Measurements from ENCODE around the gene ESR1. TPM values are rescaled to one million over a fixed set of nuclear protein-coding genes. Genes with fewer than 3 reads are reported as not detected.
A peak's percentile ranks its signal among the peaks of the same experiment; 100 is the strongest.
"Not testable (repeated sequence)": the region's sequence is repeated elsewhere in the genome, so short reads cannot be mapped to it uniquely, and the experiment has no call there.

ESR1 gene
- total RNA-seq, 6 donors from 2014 or later = 0.91 to 4.7 (median 2.8) TPM

GRCh38 chr6:151877458-151877857 lies 70.0 kb downstream of the ESR1 start:
- 76 to 89% methylated on average over 3 of the region's 3 CpGs for WGBS, 2 donors
- no peak for TF ChIP-seq EP300 (IDR thresholded peaks at IDR 0.05)
- TF ChIP-seq POLR2A (IDR thresholded peaks at IDR 0.05) = no peak
- TF ChIP-seq POLR2AphosphoS5 (IDR thresholded peaks at IDR 0.05) = no peak
- TF ChIP-seq, protein P1, sequence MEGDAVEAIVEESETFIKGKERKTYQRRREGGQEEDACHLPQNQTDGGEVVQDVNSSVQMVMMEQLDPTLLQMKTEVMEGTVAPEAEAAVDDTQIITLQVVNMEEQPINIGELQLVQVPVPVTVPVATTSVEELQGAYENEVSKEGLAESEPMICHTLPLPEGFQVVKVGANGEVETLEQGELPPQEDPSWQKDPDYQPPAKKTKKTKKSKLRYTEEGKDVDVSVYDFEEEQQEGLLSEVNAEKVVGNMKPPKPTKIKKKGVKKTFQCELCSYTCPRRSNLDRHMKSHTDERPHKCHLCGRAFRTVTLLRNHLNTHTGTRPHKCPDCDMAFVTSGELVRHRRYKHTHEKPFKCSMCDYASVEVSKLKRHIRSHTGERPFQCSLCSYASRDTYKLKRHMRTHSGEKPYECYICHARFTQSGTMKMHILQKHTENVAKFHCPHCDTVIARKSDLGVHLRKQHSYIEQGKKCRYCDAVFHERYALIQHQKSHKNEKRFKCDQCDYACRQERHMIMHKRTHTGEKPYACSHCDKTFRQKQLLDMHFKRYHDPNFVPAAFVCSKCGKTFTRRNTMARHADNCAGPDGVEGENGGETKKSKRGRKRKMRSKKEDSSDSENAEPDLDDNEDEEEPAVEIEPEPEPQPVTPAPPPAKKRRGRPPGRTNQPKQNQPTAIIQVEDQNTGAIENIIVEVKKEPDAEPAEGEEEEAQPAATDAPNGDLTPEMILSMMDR (IDR thresholded peaks at IDR 0.05) = no peak

GRCh38 chr6:151881231-151881630 lies 73.7 kb downstream of the ESR1 start:
- Histone ChIP-seq H3K9me3 (no peaks in the 10 kb centered on the region), H3K27me3 (no peaks in the 10 kb centered on the region), H3K36me3 (no peaks in the 10 kb centered on the region), H3K4me3 (no peak overlapping the region), H3K4me1 (no peaks in the 10 kb centered on the region), H3K27ac (no peak overlapping the region)
- TF ChIP-seq, protein P1 (IDR thresholded peaks at IDR 0.05) = no peak
- no peak for TF ChIP-seq EP300 (IDR thresholded peaks at IDR 0.05)
- no peak for TF ChIP-seq POLR2A (IDR thresholded peaks at IDR 0.05)
- no peak for TF ChIP-seq POLR2AphosphoS5 (IDR thresholded peaks at IDR 0.05)
- 78 to 88% methylated on average over 1 of the region's 1 CpG for WGBS, 2 donors
- no peak for ATAC-seq (ENCODE audit: low FRiP score in 2 of 2)
- DNase-seq = no peak

More at GRCh38 chr6:151877458-151877857, 70.0 kb downstream of the ESR1 start:
- no peaks in the 10 kb centered on the region for H3K4me1 ChIP-seq
- no peaks in the 10 kb centered on the region for H3K27me3 ChIP-seq
- H3K27ac ChIP-seq = no peak overlapping the region
- H3K36me3 ChIP-seq = no peaks in the 10 kb centered on the region
- no peak for ATAC-seq (ENCODE audit: low FRiP score in 2 of 2)
- no peak overlapping the region for H3K4me3 ChIP-seq
- no peak for DNase-seq
- no peaks in the 10 kb centered on the region for H3K9me3 ChIP-seq

- DNase-seq (no peak), ATAC-seq (ENCODE audit: low FRiP score in 2 of 2) (no peak)
- TF ChIP-seq EP300 (IDR thresholded peaks at IDR 0.05) (no peak), POLR2AphosphoS5 (IDR thresholded peaks at IDR 0.05) (no peak), POLR2A (IDR thresholded peaks at IDR 0.05) (no peak)
- TF ChIP-seq, protein P1 (IDR thresholded peaks at IDR 0.05) = no peak
- no peaks in the 10 kb centered on the region for H3K27me3 ChIP-seq
- H3K27ac ChIP-seq = no peak overlapping the region
- H3K4me1 ChIP-seq = no peaks in the 10 kb centered on the region
- WGBS, 2 donors = 91 to 92% methylated on average over 5 of the region's 5 CpGs
- H3K36me3 ChIP-seq = no peaks in the 10 kb centered on the region
- no peak overlapping the region for H3K4me3 ChIP-seq
- no peaks in the 10 kb centered on the region for H3K9me3 ChIP-seq
Measured at GRCh38 chr6:151882206-151882605, 74.7 kb downstream of the ESR1 start.

DNA sequence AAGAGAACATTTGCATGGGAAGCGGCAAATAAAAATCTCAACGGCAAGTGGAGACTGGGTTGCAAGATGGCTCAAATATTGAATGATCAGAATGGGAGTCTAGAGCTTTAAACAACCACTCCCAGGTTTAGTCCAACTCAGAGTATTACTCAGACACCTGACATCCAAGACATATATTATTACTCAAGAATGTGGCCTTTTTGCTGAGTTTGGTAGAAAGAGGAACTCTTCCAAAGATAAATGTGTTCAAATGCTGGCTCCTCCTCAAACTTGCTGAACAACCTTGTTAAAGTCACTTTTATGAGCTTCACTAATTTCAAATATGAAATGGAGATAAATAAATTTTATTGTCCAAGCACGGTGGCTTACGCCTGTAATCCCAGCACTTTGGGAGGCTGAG lies 77.8 kb downstream of the ESR1 start:
- Histone ChIP-seq H3K9me3 (no peaks in the 10 kb centered on the region), H3K4me3 (no peak overlapping the region), H3K27me3 (no peaks in the 10 kb centered on the region), H3K4me1 (no peaks in the 10 kb centered on the region), H3K36me3 (no peaks in the 10 kb centered on the region), H3K27ac (no peak overlapping the region)
- ATAC-seq (ENCODE audit: low FRiP score in 2 of 2) = no peak
- 98 to 99% methylated on average over 4 of the region's 4 CpGs for WGBS, 2 donors
- no peak for TF ChIP-seq EP300 (IDR thresholded peaks at IDR 0.05)
- TF ChIP-seq POLR2AphosphoS5 (IDR thresholded peaks at IDR 0.05) = no peak
- TF ChIP-seq, protein P1 (IDR thresholded peaks at IDR 0.05) = no peak
- TF ChIP-seq POLR2A (IDR thresholded peaks at IDR 0.05) = no peak
- no peak for DNase-seq

DNA sequence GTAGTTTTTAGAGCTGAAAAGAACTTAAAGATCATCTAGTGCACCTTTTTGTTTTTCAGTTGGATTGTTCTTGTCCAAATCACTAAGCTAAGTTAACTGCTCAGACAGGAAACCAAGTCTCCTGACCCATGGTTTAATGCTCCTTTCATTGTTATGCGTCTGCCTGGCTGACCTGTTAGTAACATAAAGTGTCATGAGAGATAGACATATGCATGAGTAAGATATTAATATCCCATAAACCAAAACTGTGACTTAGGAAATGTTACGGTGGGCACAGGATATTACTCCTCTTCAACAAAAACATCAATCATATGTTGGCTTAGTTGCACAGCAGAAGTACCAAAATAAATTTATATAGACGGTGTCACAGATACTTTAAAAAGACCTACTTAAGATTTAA lies 84.0 kb downstream of the ESR1 start:
- TF ChIP-seq, protein P1 (IDR thresholded peaks at IDR 0.05) = no peak
- no peak for TF ChIP-seq POLR2AphosphoS5 (IDR thresholded peaks at IDR 0.05)
- no peak for TF ChIP-seq POLR2A (IDR thresholded peaks at IDR 0.05)
- Histone ChIP-seq H3K27ac (no peak overlapping the region), H3K9me3 (peaks cover 0 to 5% (median 0%) of the 10 kb centered on the region in 4 donors), H3K36me3 (no peaks in the 10 kb centered on the region), H3K4me3 (no peak overlapping the region), H3K4me1 (no peaks in the 10 kb centered on the region), H3K27me3 (no peaks in the 10 kb centered on the region)
- WGBS, 2 donors = 55 to 70% methylated on average over 3 of the region's 3 CpGs
- ATAC-seq (ENCODE audit: low FRiP score in 2 of 2) (no peak), DNase-seq (no peak)

DNA sequence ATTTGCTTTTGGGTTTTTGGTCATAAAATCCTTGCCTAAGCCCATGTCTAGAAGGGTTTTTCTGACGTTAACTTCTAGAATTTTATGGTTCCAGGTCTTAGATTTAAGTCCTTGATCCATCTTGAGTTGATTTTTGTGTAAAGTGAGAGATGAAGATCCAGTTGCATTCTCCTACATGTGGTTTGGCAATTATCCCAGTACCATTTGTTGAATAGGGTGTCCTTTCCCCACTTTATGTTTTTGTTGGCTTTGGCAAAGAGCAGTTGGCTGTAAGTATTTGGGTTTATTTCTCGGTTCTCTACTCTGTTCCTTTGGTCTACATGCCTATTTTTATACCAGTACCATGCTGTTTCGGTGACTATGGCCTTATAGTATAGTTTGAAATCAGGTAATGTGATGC lies 86.9 kb downstream of the ESR1 start:
- not testable (repeated sequence) for H3K9me3 ChIP-seq; H3K27ac ChIP-seq; ATAC-seq (ENCODE audit: low FRiP score in 2 of 2); H3K36me3 ChIP-seq; H3K4me1 ChIP-seq; DNase-seq; H3K4me3 ChIP-seq; H3K27me3 ChIP-seq
- WGBS, 2 donors = 62 to 68% methylated on average over 3 of the region's 3 CpGs

- not testable (repeated sequence) for H3K27ac ChIP-seq; H3K4me3 ChIP-seq; ATAC-seq (ENCODE audit: low FRiP score in 2 of 2); H3K4me1 ChIP-seq; H3K36me3 ChIP-seq; H3K27me3 ChIP-seq; H3K9me3 ChIP-seq
- peak in 1 of 2 donors; percentile 53 for DNase-seq
- no CpG with 5 or more reads among the region's 33 CpGs for WGBS, 2 donors
Measured at GRCh38 chr6:151899221-151899620, 91.7 kb downstream of the ESR1 start.

DNA sequence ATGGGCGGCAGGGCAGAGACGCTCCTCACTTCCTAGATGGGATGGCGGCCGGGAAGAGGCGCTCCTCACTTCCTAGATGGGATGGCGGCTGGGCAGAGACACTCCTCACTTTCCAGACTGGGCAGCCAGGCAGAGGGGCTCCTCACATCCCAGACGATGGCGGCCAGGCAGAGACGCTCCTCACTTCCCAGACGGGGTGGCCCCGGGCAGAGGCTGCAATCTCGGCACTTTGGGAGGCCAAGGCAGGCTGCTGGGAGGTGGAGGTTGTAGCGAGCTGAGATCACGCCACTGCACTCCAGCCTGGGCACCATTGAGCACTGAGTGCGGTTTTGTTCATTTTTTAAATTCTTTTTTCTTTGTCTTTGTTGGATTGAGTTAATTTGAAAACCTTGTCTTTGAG lies 92.3 kb downstream of the ESR1 start:
- ATAC-seq (ENCODE audit: low FRiP score in 2 of 2); H3K27ac ChIP-seq; H3K9me3 ChIP-seq; H3K4me1 ChIP-seq; H3K4me3 ChIP-seq; H3K36me3 ChIP-seq; H3K27me3 ChIP-seq: not testable (repeated sequence)
- WGBS, 2 donors = 98% methylated on average over 12 of the region's 15 CpGs
- peak in 1 of 2 donors; percentile 50 for DNase-seq

Measured in upper lobe of left lung (tissue), 6 donors.